LHCN-M2 (cell line): Measurements from ENCODE around the gene EPHA2. TPM values are rescaled to one million over a fixed set of nuclear protein-coding genes. Genes with fewer than 3 reads are reported as not detected.
A peak's percentile ranks its signal among the peaks of the same experiment; 100 is the strongest.
"Not testable (repeated sequence)": the region's sequence is repeated elsewhere in the genome, so short reads cannot be mapped to it uniquely, and the experiment has no call there.

Experiments used
- DNase-seq: peaks from one replicate; pipeline ENCODE4 v3.0.0-alpha.2; 2012; ENCODE audit warnings: low read depth
- total RNA-seq: library from RNA; depleted of rRNA; stranded (reverse); fragments of >200 nt; gene quantifications from 2 replicates; pipeline ENCODE4 v1.2.3, GENCODE V29; 2014

EPHA2 gene
- total RNA-seq, 1 experiment from 2014 or later = 60.1 TPM

GRCh38 chr1:16168622-16169360 lies 12.9 kb upstream of the EPHA2 start:
- no peak for DNase-seq

DNA sequence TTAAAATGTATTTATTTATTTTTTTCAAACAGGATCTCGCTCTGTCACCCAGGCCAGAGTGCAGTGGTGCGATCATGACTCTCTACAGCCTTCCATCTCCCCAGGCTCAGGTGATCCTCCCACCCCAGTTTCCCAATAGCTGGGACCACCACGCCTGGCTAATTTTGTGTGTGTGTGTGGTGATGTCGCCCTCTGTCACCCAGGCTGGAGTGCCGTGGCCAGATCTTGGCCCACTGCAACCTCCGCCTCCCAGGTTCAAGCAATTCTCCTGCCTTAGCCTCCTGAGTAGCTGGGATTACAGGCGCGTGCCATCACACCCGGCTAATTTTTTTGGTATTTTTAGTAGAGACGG lies 12.3 kb upstream of the EPHA2 start:
- DNase-seq = not testable (repeated sequence)

DNA sequence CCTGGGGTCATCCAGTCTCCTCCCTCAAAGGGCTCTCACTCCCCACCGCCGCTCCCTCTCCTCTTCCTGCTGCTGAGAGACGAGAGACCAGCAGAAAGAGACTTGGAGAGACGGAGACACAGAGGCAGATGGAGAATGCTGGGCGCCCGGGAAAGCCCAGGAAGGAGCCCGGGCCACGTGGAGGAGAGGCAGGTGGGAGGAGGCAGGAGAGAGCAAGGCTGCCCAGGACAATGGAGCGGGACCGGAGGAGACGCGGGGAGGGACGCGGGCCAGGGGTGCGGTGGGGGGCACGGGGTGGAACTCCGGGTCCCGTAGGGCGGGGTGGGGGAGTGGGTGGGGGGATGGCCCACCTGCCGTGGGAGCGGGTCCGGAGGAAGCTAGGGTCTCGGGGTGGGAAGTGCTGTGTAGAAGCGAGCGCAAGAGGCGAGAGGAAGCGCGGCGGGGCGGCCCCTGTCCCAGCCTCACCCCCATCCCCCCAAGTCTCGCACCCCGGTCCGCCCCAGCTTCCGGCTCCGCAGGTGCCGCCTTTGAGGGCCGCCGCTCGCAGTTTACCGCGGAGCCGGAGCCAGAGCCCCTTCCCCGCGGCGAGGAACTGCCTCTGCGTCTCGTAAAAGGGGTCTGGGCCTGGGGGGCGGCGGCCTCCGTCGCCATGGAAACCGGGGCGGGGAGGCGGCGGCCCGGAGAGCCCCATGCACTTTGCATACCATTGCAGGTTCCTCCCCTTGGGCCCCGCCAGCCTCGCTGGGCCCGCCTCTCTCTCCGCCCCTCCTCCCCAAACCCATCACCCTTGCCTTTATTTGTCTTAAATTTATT lies 11.7 kb upstream of the EPHA2 start:
- no peak for DNase-seq

GRCh38 chr1:16166117-16166516 lies 10.2 kb upstream of the EPHA2 start:
- no peak for DNase-seq

GRCh38 chr1:16165548-16165947 lies 9.7 kb upstream of the EPHA2 start:
- DNase-seq = no peak

GRCh38 chr1:16165073-16165364 lies 9.2 kb upstream of the EPHA2 start:
- DNase-seq = no peak

DNA sequence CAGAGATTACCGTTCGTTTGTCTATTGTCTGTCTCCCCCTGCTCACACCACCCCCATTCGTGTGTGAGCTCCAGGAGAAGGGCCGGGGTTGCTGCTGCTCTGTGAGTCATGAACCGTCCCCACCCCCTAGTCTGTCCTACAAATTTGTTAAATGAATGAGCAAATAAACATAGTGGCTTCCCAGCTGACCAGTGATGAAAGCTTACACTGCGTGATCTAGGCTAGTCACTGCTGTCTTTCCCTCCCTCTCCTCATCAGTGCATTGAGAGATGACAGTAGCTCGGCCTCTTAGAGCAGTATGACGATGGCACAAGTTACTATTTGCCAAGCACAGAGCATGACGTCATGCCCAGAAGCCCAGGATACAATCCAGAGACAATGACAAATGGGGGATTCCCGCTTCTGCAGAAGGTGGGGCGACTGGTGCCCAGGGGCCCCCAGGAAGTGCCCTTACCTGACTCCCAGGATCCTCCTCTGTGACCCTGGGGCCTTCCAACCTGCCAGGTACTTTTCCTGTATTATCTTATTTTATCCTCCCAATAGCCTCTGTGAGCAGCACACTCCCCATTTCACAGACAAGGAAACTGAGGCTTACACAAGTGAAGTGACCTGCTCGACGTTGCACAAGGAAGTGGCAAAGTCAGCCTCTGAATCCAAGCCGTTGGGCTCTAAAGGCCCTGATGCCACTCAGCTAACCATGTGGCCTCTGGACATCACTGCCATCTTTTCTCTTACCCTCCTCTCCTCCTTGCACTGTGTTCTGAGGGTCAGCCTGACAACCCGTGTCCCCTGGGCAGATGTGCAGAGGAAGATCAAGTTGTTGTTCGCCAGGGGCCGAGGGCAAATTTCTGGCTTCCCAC lies 8.6 kb upstream of the EPHA2 start:
- peak; percentile 95 for DNase-seq

DNA sequence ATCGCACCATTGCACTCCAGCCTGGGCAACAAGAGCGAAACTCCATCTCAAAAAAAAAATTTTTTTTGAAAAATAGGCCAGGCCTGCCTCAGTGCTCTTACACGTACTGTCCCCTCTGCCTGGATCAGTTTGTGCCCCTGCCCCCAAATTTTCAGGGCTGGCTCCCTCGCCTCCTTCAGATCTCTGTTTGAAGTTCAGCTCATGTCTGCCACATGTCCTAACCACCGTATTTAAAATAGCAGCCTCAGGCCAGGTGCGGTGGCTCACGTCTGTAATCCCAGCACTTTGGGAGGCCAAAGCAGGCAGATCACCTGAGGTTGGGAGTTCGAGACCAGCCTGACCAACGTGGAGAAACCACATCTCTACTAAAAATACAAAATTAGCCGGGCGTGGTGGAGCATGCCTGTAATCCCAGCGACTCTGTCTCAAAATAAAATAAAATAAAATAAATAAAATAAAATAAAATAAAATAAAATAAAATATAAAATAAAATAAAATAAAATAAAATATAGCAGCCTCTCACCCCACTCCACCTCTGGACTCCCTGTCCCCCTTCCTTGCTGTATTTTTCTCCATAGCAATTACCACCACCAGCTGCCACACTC lies 7.8 kb upstream of the EPHA2 start:
- not testable (repeated sequence) for DNase-seq

GRCh38 chr1:16162163-16162822 lies 6.4 kb upstream of the EPHA2 start:
- DNase-seq = no peak

GRCh38 chr1:16161717-16162116 lies 5.8 kb upstream of the EPHA2 start:
- DNase-seq = no peak

GRCh38 chr1:16158993-16159831 lies 3.3 kb upstream of the EPHA2 start:
- DNase-seq = no peak

- DNase-seq = peak; percentile 49
Measured at GRCh38 chr1:16158025-16158424, 2.2 kb upstream of the EPHA2 start.

DNA sequence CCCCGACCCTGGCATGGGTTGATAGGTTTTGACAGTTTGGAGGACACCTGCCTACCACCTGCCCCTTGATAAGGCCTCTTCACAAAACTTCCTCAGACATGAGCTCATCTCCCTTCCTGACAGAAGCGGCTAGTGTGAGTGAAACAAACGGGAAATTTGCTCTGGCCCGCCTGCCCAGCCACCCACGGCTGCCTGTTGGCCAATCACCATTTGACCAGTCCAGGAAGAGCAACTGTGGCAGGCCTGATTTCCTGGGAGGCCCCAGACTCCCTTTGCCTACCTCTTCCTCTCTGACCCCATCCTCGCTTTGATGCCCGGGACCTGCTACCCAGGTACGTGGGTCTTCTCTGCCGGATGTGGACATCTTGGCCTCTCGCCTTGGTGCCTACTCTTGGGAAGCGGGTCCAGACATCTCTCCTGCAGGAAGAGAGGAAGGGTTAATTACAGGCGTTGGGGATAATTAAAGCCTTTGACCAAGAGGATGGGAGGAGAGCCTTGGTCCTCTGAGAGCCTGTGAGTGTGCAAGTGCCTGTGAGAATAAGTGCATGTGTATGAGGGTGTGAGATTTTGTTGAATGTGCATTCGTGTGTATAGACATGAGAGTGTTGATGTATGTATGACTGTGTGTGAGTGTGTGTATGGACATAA lies 1.1 kb upstream of the EPHA2 start:
- DNase-seq = no peak

DNA sequence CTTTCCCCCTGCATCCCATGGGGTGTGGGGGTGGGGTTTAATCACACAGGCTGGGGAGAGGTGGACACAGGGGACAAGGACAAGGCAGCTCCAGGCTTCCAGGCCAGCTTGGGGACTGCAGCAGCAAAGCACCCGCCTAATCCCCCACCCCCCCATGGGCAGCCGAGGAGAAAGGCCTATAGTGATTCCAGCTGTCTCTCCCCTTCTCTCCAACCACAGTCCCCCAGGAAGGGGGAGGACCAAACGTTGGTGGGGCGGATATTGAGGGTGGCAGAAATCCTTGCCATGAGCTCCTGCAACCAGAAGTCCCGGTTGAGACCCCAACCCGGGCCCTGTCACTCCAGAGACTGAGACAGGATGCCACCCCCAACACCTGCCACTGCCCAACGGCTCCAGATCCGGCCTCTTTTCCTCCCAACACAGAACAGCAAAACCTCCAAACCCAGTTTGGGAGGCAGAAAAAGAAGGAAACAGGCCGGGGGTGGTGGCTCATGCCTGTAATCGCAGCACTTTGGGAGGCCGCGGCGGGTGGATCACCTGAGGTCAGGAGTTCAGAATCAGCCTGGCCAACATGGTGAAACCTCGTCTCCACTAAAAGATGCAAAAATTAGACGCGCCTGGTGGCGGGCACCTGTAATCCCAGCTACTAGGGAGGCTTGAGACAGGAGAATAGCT lies 1.7 kb downstream of the EPHA2 start:
- peak; percentile 77 for DNase-seq

GRCh38 chr1:16153096-16153998 lies 2.5 kb downstream of the EPHA2 start:
- DNase-seq = no peak

DNA sequence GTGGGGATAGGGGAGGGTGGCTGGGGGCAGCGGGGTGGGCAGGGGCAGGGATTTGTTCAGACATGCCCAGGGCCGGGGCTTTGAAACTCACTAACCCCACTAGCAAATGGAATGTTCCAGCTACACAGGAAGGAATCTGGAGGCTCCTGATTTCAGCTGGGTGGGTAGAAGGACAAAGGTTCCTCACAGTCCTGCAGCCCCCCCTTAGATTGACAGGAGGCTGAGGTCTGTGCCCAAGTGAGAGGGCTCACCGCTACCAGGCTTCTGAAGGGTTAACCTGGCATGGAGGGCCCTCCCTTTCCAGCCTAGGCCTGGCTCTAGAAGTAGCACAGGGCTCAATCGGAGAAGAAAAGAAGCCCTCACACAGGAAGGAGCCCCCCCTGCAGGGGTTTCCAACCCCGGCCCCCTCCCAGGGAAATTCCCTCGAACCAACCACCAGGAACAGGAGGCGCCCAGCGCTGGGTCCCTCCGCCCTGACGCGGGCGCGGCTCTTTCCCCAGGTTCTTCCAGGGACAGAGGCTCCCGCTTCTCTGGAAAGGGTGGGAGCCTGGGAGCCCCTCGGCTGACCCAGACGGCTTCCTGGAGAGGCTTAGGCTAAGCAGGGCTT lies 3.3 kb downstream of the EPHA2 start:
- no peak for DNase-seq

DNA sequence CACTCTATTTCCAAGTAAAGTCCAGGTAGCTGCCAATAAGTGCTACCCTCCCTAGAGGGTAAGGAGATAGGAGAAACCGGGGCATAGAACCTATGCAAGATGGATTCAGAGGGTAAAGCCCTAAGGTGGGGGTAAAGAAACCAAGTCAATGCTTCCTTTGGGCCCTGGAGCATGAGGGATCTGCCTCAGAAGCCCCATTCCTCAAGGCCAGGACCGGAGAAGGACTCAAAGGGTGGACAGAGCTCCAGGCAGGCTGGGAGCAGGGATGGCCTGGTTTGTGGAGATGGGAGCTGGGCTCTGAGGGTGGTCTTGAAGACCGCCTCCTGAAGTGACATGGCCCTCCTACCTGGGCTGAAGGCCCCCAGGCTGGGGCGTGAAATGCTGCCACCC lies 3.9 kb downstream of the EPHA2 start:
- DNase-seq = no peak
